Endothelial cell of umbilical vein (primary cell): ENCODE measurements around the gene RMDN3. TPM values are rescaled to one million over a fixed set of nuclear protein-coding genes. Genes with fewer than 3 reads are reported as not detected.
A peak's percentile ranks its signal among the peaks of the same experiment; 100 is the strongest.

Experiments used
- BruUV-seq: library from RNA; stranded (reverse); fragments of 400-500 nt; replicated peaks from 2 replicates; lab custom pipeline; 2021; lab: Mats Ljungman, UMichigan
- CTCF ChIA-PET: fragments of 300-600, 350-600 bp; sonication (Branson Sonifier 250); formaldehyde crosslinking; loops from one replicate; lab custom pipeline; 2021; ENCODE audit warnings: antibody characterized with exemption, inconsistent platforms; lab: Charles Lee
- POLR2A ChIA-PET: fragments of 300-600, 350-600 bp; sonication (Branson Sonifier 250); formaldehyde crosslinking; loops from one replicate; lab custom pipeline; 2021; ENCODE audit warnings: antibody characterized with exemption, inconsistent platforms; lab: Charles Lee
- DNase-seq: peaks from one replicate; pipeline ENCODE4 v3.0.0-alpha.2; 2011; ENCODE audit warnings: low read depth, low spot score
- FAIRE-seq: peaks from 2 replicates; lab custom pipeline; 2011; peaks lifted over from hg19 to GRCh38; lab: Jason Lieb, UNC
- H2AFZ ChIP-seq: 2 replicates; pipeline ENCODE4 v1.6.0; 2012; ENCODE audit warnings: low read depth, low read length, control low read depth, inconsistent platforms
- H3K27ac ChIP-seq: 2 replicates; pipeline ENCODE4 v1.5.1; 2011; ENCODE audit warnings: low read depth, mild to moderate bottlenecking, control low read depth, low read length, moderate library complexity; ENCODE audit not compliant: insufficient read depth
- H3K27me3 ChIP-seq, 2 experiments: 2 replicates each; pipeline versions ENCODE4 v1.6.0 to v1.6.1; 2011; ENCODE audit warnings: low read length in 2 of 2, mixed read lengths in 1 of 2; ENCODE audit not compliant: control insufficient read depth in 2 of 2, insufficient read depth in 2 of 2
- H3K36me3 ChIP-seq, 2 experiments: 2 replicates in 1 of 2; 3 replicates in 1 of 2; pipeline ENCODE4 v1.5.1; 2011; ENCODE audit warnings: low read length in 2 of 2, mild to moderate bottlenecking in 1 of 2, moderate library complexity in 1 of 2; ENCODE audit not compliant: control insufficient read depth in 2 of 2, insufficient read depth in 2 of 2; ENCODE audit errors: extremely low read depth in 1 of 2
- H3K4me1 ChIP-seq: 3 replicates; pipeline ENCODE4 v1.5.1; 2011; ENCODE audit warnings: mild to moderate bottlenecking, low read length; ENCODE audit not compliant: control insufficient read depth, insufficient read depth; ENCODE audit errors: extremely low read depth
- H3K4me2 ChIP-seq: 2 replicates; pipeline ENCODE4 v1.6.1; 2011; ENCODE audit warnings: low read length, control low read depth, mixed read lengths; ENCODE audit not compliant: insufficient read depth
- H3K4me3 ChIP-seq, 3 experiments: fragments of 200-600 bp in 1 of 3; sonication (generic), shearing (Covaris generic) in 1 of 3; replicated peaks in 1 of 3; 2 replicates each; pipeline ENCODE4 v1.5.1; 2011 to 2016; ENCODE audit warnings: control low read depth in 3 of 3, low read length in 3 of 3, mild to moderate bottlenecking in 2 of 3, inconsistent platforms in 1 of 3, low read depth in 1 of 3, moderate library complexity in 1 of 3; ENCODE audit not compliant: insufficient read depth in 1 of 3
- H3K79me2 ChIP-seq: 2 replicates; pipeline ENCODE4 v1.6.0; 2012; ENCODE audit warnings: low read length, inconsistent platforms; ENCODE audit not compliant: control insufficient read depth, insufficient read depth
- H3K9ac ChIP-seq: replicated peaks from 2 replicates; pipeline ENCODE3; 2011; ENCODE audit warnings: low read length, control low read depth; ENCODE audit not compliant: insufficient read depth; ENCODE audit errors: extremely low read depth
- H3K9me1 ChIP-seq: replicated peaks from 3 replicates; pipeline ENCODE4 v1.6.0; 2011; ENCODE audit warnings: mild to moderate bottlenecking, low read length; ENCODE audit not compliant: control insufficient read depth, insufficient read depth; ENCODE audit errors: extremely low read depth
- H3K9me3 ChIP-seq: replicated peaks from 2 replicates; pipeline ENCODE4 v1.5.1; 2012; ENCODE audit warnings: low read length, inconsistent platforms; ENCODE audit not compliant: control insufficient read depth, insufficient read depth
- H4K20me1 ChIP-seq: replicated peaks from 2 replicates; pipeline ENCODE3; 2011; ENCODE audit warnings: mild to moderate bottlenecking, low read length; ENCODE audit not compliant: control insufficient read depth, insufficient read depth; ENCODE audit errors: extremely low read depth
- CTCF ChIP-seq, 2 donors: IDR thresholded peaks; 1 replicate in 1 of 2; 2 replicates in 1 of 2; pipeline ENCODE4 v1.5.1; 2011; ENCODE audit warnings: low read length in 2 of 2, mild to moderate bottlenecking in 2 of 2, moderate library complexity in 2 of 2, control low read depth in 1 of 2, inconsistent platforms in 1 of 2, low read depth in 1 of 2; ENCODE audit not compliant: insufficient read depth in 1 of 2; ENCODE audit errors: extremely low read depth in 1 of 2
- EZH2 ChIP-seq: IDR thresholded peaks from 2 replicates; pipeline ENCODE4 v1.6.1; 2012; ENCODE audit warnings: borderline replicate concordance, low read depth, mild to moderate bottlenecking, moderate library complexity, low read length, inconsistent platforms; ENCODE audit not compliant: severe bottlenecking
- FOS ChIP-seq: IDR thresholded peaks from 2 replicates; pipeline ENCODE4 v1.6.1; 2011; ENCODE audit warnings: mild to moderate bottlenecking, low read length, moderate library complexity, borderline replicate concordance; ENCODE audit not compliant: insufficient read depth
- GATA2 ChIP-seq: IDR thresholded peaks from 2 replicates; pipeline ENCODE4 v1.7.0; 2011; ENCODE audit warnings: low read depth, mild to moderate bottlenecking, moderate library complexity, mixed read lengths, low read length; ENCODE audit not compliant: insufficient read length, insufficient read depth
- JUN ChIP-seq: IDR thresholded peaks from 2 replicates; pipeline ENCODE4 v1.6.1; 2011; ENCODE audit warnings: borderline replicate concordance, low read depth; ENCODE audit not compliant: insufficient read length, insufficient read depth
- MAX ChIP-seq: IDR thresholded peaks from 2 replicates; pipeline ENCODE4 v1.6.1; 2011; ENCODE audit not compliant: insufficient read depth, insufficient read length
- MYC ChIP-seq: IDR thresholded peaks from one replicate; pipeline ENCODE4 v1.6.1; 2011; ENCODE audit warnings: mild to moderate bottlenecking, low read depth, low read length
- POLR2A ChIP-seq: IDR thresholded peaks from 2 replicates; pipeline ENCODE4 v1.6.1; 2012; ENCODE audit warnings: low read depth, mild to moderate bottlenecking, control low read depth, low read length
- POLR2AphosphoS5 ChIP-seq: IDR thresholded peaks from 2 replicates; pipeline ENCODE4 v1.6.1; 2012; ENCODE audit warnings: low read depth, mild to moderate bottlenecking, control low read depth, low read length, moderate library complexity; ENCODE audit not compliant: insufficient read depth
- dilution Hi-C: fragments of 300-500 bp; cut with MboI; formaldehyde crosslinking; loops from one replicate; pipeline ENCODE4 v1.15.0; 2019; ENCODE audit warnings: low sequenced_read_pairs; ENCODE audit not compliant: extremely low pct_ligation_motif_present
- intact Hi-C: fragments of 100-400 bp; cut with micrococcal nuclease; formaldehyde crosslinking; loops from one replicate; pipeline ENCODE4 v1.10.0; 2022
- polyA plus RNA-seq, 4 experiments: library from polyadenylated mRNA; depleted of rRNA in 3 of 4; stranded (reverse) in 3 of 4; unstranded in 1 of 4; fragments of >200 nt; gene quantifications; 2 replicates each; pipeline versions ENCODE4 v1.2.1 to v1.2.3, GENCODE V29; 2011 to 2012; ENCODE audit warnings: missing spikeins in 1 of 4
- total RNA-seq: library from RNA; stranded (reverse); gene quantifications from 2 replicates; pipeline ENCODE4 v1.2.3, GENCODE V29; 2021

Gene RMDN3
- total and polyA plus RNA-seq, 2 donors (not counting 3 experiments of a cell fraction or from before 2014, with no cell fraction given): 20.1 to 37.2 TPM

- BruUV-seq: no TSS peak
- DNase-seq: no peak
- no peak for FAIRE-seq
- POLR2A ChIA-PET: no interaction called here
- Histone ChIP-seq H3K27ac (peak overlapping the region; percentile 45), H3K79me2 (peaks cover 27% of the 10 kb centered on the region), H3K9me3 (no peaks in the 10 kb centered on the region), H4K20me1 (no peaks in the 10 kb centered on the region), H2AFZ (no peak overlapping the region), H3K9me1 (no peaks in the 10 kb centered on the region), H3K27me3 (no peaks in the 10 kb centered on the region), H3K4me1 (peaks cover 48% of the 10 kb centered on the region), H3K4me2 (no peak overlapping the region), H3K9ac (no peak overlapping the region), H3K4me3 (no peak overlapping the region), H3K36me3 (no peaks in the 10 kb centered on the region)
- TF ChIP-seq MYC (no peak), FOS (peak; percentile 17)
- dilution Hi-C loops: no loop called here
- intact Hi-C loops: no loop called here
- CTCF ChIA-PET: interaction anchor here (1.4 to 2.4 kb wide), 3 partner anchors 8 to 201 kb away, joined by 3 to 8 read pairs (median 4); no protein-coding TSS in a partner anchor
These were observed 35.7 kb upstream of the RMDN3 start for GRCh38 chr15:40790718-40791117.

- Histone ChIP-seq H3K79me2 (peaks cover 23% of the 10 kb centered on the region), H3K4me1 (peaks cover 41% of the 10 kb centered on the region), H3K9ac (no peak overlapping the region), H2AFZ (no peak overlapping the region), H3K9me3 (no peaks in the 10 kb centered on the region), H3K36me3 (no peaks in the 10 kb centered on the region), H4K20me1 (no peaks in the 10 kb centered on the region), H3K27ac (no peak overlapping the region), H3K27me3 (no peaks in the 10 kb centered on the region), H3K9me1 (no peaks in the 10 kb centered on the region), H3K4me2 (no peak overlapping the region), H3K4me3 (no peak overlapping the region)
- dilution Hi-C loops: no loop called here
- FAIRE-seq (no peak), DNase-seq (no peak)
- POLR2A ChIA-PET: no interaction called here
- no TSS peak for BruUV-seq
- CTCF ChIA-PET: interaction anchor here (1.4 to 2.4 kb wide), 2 partner anchors 7 to 200 kb away, joined by 4 to 8 read pairs; no protein-coding TSS in a partner anchor
- intact Hi-C loops: loop anchor here (5.0 kb wide), 1 partner anchor 102 kb away; the partner anchor contains the start of gene VPS18
- TF ChIP-seq JUN: no peak
- no peak for TF ChIP-seq GATA2
- no peak for TF ChIP-seq CTCF (IDR thresholded peaks at IDR 0.05; ENCODE audit: extremely low read depth in 1 of 2, insufficient read depth in 1 of 2, low read depth in 1 of 2, low read length in 2 of 2)
- no peak for TF ChIP-seq FOS
- no peak for TF ChIP-seq POLR2AphosphoS5
- TF ChIP-seq MYC: no peak
- TF ChIP-seq EZH2: no peak
- no peak for TF ChIP-seq POLR2A
- TF ChIP-seq MAX: no peak
These were observed 34.9 kb upstream of the RMDN3 start for GRCh38 chr15:40789999-40790398.
